ENCODE results near the gene UBXN10. TPM values are rescaled to one million over a fixed set of nuclear protein-coding genes. Genes with fewer than 3 reads are reported as not detected.

UBXN10 gene
- total and polyA plus RNA-seq, 9 donors: 0.22 to 0.52 (median 0.28) TPM

DNA sequence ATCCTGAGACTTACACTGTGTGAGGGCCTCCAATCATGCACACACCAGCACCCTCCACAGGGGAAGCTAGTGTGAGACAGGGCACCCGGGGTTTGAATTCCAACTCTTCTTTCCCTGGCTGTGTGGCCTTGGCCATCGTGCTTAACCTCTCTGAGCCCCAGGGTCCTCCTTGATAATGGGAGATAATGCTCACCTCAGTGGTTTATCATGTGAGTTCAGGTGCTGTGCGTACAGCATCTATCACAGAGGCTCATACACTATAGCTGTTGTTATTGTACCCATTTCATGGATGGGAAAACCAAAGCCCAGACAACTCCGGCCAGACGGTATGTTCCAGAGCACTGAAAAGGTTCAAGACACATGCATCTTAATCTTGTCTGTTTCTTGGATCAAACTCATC, 16.0 kb upstream of the UBXN10 start:
- H3K27me3 ChIP-seq (ENCODE audit: control insufficient read depth, insufficient read depth, low read length): peaks cover 7% of the 10 kb centered on the region
- no peak overlapping the region for H3K4me3 ChIP-seq (ENCODE audit: low read length)
- no peaks in the 10 kb centered on the region for H3K4me1 ChIP-seq (ENCODE audit: control insufficient read depth, insufficient read depth, low read length)
- H3K27ac ChIP-seq (ENCODE audit: low read length): no peak overlapping the region
- H3K9me3 ChIP-seq (replicated peaks; ENCODE audit: control insufficient read depth, low read depth, low read length): no peaks in the 10 kb centered on the region
- no peak for DNase-seq
- H3K36me3 ChIP-seq (ENCODE audit: control insufficient read depth, insufficient read depth, low read length): no peaks in the 10 kb centered on the region
- WGBS (ENCODE audit: insufficient coverage): 100% methylated on average over 2 of the region's 5 CpGs

DNA sequence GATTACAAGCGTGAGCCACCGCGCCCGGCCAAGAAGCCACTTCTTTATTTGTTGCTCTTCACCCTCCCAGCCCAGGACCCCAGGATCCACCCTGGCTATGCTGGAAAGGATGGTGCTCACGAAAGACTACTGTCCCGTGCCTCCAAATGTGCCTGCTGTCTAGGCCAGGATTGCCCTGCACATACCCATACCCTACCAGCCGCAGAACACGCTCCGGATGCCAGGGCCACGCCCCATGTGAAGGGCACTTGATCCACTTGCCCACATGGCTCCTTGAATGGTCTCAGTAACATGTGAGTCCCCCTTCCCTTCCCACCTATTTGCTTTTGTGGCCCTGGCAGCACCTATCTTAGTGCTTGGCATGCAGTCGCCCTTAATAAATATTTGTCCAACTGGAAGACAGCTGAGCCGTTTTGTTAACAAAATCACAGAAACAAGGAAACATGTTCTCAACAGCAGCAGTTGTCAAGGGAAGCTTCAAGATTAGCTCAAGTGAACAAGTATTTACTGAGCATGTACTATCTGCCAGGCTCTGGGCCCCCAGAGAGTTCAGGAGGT, 13.8 kb upstream of the UBXN10 start:
- DNase-seq: no peak
- Histone ChIP-seq H3K4me1 (ENCODE audit: control insufficient read depth, insufficient read depth, low read length) (no peaks in the 10 kb centered on the region), H3K9me3 (replicated peaks; ENCODE audit: control insufficient read depth, low read depth, low read length) (no peaks in the 10 kb centered on the region), H3K36me3 (ENCODE audit: control insufficient read depth, insufficient read depth, low read length) (no peaks in the 10 kb centered on the region), H3K4me3 (ENCODE audit: low read length) (no peak overlapping the region), H3K27me3 (ENCODE audit: control insufficient read depth, insufficient read depth, low read length) (peaks cover 2% of the 10 kb centered on the region), H3K27ac (ENCODE audit: low read length) (no peak overlapping the region)
- 95% methylated on average over 11 of the region's 12 CpGs for WGBS (ENCODE audit: insufficient coverage)

DNA sequence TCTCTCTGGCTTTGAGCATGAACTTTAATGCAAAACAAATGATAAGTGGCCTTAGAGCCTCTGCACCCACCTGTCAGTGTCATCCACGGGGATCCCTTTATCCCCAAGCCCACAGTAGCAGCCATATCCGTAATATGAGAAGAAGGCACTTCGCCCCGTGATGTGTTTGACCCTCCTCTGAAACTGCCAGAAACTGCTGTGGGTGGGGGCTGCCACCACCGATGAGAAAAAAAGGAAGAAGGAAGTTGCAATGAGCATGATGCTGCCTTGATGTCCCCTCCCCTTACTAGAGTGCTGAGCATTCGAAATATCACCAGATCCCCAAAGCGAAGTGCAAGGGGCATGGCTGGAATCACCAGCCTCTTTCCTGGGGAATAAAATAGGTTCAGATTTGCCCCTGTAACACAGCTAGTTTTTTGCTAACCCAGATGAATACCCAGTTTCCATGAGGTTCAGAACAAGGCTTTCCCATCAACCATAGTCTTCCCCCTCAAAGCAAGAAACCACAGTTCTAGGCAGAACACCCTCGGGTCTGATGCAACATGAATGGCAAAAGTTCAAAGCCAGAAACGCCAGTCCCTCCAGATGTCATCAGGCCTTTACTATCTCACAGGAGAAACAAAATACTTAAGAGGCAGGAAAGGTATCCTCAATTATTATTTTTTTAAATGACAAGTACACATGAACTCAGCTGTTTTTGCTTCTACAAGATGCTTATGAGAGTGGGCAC, 10.8 kb upstream of the UBXN10 start:
- Histone ChIP-seq H3K27ac (ENCODE audit: low read length) (no peak overlapping the region), H3K4me1 (ENCODE audit: control insufficient read depth, insufficient read depth, low read length) (no peaks in the 10 kb centered on the region), H3K4me3 (ENCODE audit: low read length) (no peak overlapping the region), H3K27me3 (ENCODE audit: control insufficient read depth, insufficient read depth, low read length) (peaks cover 5% of the 10 kb centered on the region), H3K9me3 (replicated peaks; ENCODE audit: control insufficient read depth, low read depth, low read length) (no peaks in the 10 kb centered on the region), H3K36me3 (ENCODE audit: control insufficient read depth, insufficient read depth, low read length) (no peaks in the 10 kb centered on the region)
- 83% methylated on average over 1 of the region's 9 CpGs for WGBS (ENCODE audit: insufficient coverage)
- DNase-seq: peak; percentile 28

DNA sequence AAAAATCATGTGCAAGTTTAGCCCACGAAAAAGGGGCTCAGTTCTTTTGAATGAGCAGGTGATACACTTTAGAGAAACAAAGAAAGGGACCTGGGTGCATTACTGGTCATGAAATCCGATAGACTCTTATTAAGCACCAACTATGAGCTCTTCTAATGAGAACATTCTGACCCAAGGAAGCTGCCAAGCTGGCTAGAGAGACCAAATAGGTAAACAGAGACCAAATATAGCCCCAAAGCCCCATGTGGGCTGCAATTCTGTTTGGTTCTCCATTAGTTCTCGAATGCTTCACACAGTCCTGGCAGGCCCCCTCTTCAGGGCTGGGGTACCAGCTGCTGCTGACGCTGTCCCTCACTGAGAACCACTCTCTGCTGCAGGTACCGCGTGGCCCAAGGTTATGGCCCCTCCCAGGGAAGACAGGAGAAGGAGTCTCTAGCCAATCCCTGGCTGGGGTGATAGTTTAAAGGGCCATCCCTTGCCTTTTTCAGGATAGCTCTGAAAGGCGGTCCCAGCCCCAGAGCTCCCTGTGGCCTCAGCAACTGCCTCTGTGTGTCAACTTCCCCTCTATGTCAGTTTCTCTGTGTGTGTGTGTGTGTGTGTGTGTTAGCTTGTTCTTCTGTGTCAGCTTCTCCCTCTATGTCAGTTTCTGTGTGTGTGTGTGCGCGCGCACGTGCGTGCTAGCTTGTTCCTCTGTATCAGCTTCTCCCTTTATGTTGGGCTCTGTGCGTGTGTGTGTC, 7.1 kb upstream of the UBXN10 start:
- Histone ChIP-seq H3K36me3 (ENCODE audit: control insufficient read depth, insufficient read depth, low read length) (no peaks in the 10 kb centered on the region), H3K4me3 (ENCODE audit: low read length) (no peak overlapping the region), H3K9me3 (replicated peaks; ENCODE audit: control insufficient read depth, low read depth, low read length) (no peaks in the 10 kb centered on the region), H3K4me1 (ENCODE audit: control insufficient read depth, insufficient read depth, low read length) (no peaks in the 10 kb centered on the region), H3K27ac (ENCODE audit: low read length) (no peak overlapping the region), H3K27me3 (ENCODE audit: control insufficient read depth, insufficient read depth, low read length) (peaks cover 14% of the 10 kb centered on the region)
- peak; percentile 52 for DNase-seq
- 50% methylated on average over 5 of the region's 13 CpGs for WGBS (ENCODE audit: insufficient coverage)

DNA sequence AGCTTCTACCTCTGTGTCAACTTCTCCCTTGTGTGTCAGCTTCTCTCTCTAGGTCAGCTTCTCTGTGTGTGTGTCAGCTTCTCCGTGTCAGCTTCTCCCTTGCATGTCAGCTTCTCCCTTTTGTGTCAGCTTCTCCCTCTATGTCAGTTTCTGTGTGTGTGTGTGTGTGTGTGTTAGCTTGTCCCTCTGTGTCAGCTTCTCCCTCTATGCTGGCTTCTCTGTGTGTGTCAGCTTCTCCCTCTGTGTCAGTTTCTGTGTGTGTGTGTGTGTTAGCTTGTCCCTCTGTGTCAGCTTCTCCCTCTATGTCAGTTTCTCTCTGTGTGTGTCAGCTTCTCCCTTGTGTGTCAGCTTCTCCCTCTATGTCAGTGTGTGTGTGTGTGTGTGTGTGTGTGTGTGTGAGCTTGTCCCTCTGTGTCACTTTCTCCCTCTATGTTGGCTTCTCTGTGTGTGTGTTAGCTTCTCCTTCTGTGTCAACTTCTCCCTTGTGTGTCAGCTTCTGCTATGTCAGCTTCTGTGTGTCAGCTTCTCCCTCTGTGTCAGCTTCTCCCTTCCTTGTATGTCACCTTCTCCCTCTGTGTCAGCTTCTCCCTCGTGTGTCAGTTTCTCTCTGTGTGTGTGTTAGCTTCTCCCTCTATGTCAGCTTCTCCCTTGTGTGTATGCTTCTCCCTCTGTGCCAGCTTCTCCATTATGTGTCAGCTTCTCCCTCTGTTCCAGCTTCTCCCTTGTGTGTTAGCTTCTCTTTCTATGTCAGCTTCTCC, 6.3 kb upstream of the UBXN10 start:
- WGBS (ENCODE audit: insufficient coverage): no CpG with 5 or more reads among the region's 2 CpGs
- Histone ChIP-seq H3K36me3 (ENCODE audit: control insufficient read depth, insufficient read depth, low read length) (no peaks in the 10 kb centered on the region), H3K9me3 (replicated peaks; ENCODE audit: control insufficient read depth, low read depth, low read length) (no peaks in the 10 kb centered on the region), H3K4me3 (ENCODE audit: low read length) (no peak overlapping the region), H3K27ac (ENCODE audit: low read length) (no peak overlapping the region), H3K4me1 (ENCODE audit: control insufficient read depth, insufficient read depth, low read length) (no peaks in the 10 kb centered on the region), H3K27me3 (ENCODE audit: control insufficient read depth, insufficient read depth, low read length) (peaks cover 16% of the 10 kb centered on the region)
- no peak for DNase-seq

DNA sequence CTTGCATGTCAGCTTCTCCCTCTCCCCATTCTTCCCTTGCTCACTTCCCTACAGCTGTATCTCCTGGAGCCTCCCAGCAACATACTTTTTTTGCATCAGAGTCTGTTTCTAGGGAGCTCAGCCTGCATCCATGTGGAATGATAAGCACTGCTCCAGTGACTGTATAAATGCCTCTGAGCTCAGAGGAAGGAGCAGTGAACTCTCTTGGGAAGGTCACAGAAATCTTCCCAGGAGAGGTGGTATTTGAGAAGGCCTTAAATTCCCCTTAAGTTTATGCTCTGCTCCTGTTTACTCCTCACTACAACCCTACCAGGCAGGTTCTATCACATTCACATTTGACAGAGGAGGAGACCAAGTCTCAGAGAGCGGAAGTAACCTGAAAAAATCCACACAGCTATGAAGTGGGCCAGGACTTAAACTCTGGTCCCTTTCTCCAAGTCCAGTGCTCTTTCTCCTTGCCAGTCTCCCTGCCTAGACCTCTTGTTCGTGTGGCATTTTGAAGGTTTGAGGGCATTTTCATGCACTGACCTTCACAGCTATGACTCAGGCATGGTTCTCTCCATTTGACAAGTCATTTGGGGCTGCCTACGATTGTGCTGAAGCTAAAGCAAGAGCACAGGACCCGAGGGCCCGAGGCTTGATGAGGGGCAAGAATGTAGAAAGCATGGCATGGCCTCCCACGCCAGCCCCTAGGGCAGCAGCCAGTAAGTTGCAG, 5.6 kb upstream of the UBXN10 start:
- Histone ChIP-seq H3K9me3 (replicated peaks; ENCODE audit: control insufficient read depth, low read depth, low read length) (no peaks in the 10 kb centered on the region), H3K27me3 (ENCODE audit: control insufficient read depth, insufficient read depth, low read length) (peaks cover 23% of the 10 kb centered on the region), H3K4me1 (ENCODE audit: control insufficient read depth, insufficient read depth, low read length) (no peaks in the 10 kb centered on the region), H3K27ac (ENCODE audit: low read length) (no peak overlapping the region), H3K36me3 (ENCODE audit: control insufficient read depth, insufficient read depth, low read length) (no peaks in the 10 kb centered on the region), H3K4me3 (ENCODE audit: low read length) (no peak overlapping the region)
- no peak for DNase-seq
- WGBS (ENCODE audit: insufficient coverage): 74% methylated on average over 3 of the region's 6 CpGs

DNA sequence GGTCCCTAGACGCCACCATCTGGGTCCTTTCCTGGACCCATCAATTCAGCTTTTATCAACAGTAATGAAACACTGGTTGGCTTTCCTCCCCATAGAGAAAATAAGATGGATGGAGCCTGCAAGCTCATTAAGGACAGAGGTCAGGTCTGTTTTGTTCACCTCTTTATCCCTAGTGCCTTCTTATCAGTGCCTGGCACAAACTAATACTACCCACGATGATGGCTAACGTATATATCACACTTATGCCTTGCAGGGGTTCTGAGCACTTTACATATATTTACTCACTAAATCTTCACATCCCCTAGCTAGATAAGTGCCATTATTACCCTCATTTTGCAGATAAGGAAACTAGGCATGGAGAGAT, 5.1 kb upstream of the UBXN10 start:
- Histone ChIP-seq H3K36me3 (ENCODE audit: control insufficient read depth, insufficient read depth, low read length) (no peaks in the 10 kb centered on the region), H3K27ac (ENCODE audit: low read length) (no peak overlapping the region), H3K4me1 (ENCODE audit: control insufficient read depth, insufficient read depth, low read length) (no peaks in the 10 kb centered on the region), H3K4me3 (ENCODE audit: low read length) (no peak overlapping the region), H3K9me3 (replicated peaks; ENCODE audit: control insufficient read depth, low read depth, low read length) (no peaks in the 10 kb centered on the region), H3K27me3 (ENCODE audit: control insufficient read depth, insufficient read depth, low read length) (peaks cover 28% of the 10 kb centered on the region)
- WGBS (ENCODE audit: insufficient coverage): 60% methylated on average over 1 of the region's 3 CpGs
- DNase-seq: no peak

DNA sequence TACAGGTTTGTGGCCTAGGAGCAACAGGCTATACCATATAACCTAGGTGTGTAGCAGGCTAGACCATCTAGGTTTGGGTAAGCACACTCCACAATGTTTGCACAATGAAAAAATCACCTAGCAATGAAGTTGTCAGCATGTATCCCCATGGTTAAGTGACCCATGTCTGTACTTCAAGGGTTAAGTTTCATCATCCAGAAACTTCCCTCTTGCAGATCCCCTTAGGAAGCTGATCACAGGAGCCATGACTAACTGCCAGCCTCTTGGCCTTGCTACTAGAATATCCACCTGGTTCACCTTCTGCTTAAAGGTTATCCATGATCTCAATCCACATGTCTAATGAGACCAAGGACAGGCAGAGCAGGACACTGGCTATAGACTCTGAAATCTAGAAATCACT, 3.5 kb upstream of the UBXN10 start:
- no peaks in the 10 kb centered on the region for H3K36me3 ChIP-seq (ENCODE audit: control insufficient read depth, insufficient read depth, low read length)
- H3K27ac ChIP-seq (ENCODE audit: low read length): no peak overlapping the region
- no peaks in the 10 kb centered on the region for H3K9me3 ChIP-seq (replicated peaks; ENCODE audit: control insufficient read depth, low read depth, low read length)
- H3K4me1 ChIP-seq (ENCODE audit: control insufficient read depth, insufficient read depth, low read length): peaks cover 9% of the 10 kb centered on the region
- no peak overlapping the region for H3K4me3 ChIP-seq (ENCODE audit: low read length)
- DNase-seq: no peak
- H3K27me3 ChIP-seq (ENCODE audit: control insufficient read depth, insufficient read depth, low read length): peaks cover 40% of the 10 kb centered on the region

DNA sequence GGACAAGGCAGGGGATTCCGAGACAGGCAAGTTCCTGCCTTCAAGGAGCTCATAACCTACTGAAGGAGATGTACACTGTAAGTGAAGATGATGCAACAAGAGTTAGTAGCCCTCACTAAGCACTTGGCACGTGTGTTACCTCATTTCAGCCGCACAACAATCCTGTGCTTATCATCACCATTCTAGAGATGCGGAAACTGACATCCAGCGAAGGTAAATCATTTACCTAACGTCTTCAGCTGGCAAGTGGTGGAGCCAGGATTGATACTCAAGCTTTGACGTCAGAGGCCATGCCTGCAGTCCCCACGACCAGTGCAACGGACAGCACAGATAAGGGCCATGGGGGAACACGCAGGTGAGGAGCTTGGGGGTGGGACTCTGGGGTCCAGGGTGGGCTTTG, 2.9 kb upstream of the UBXN10 start:
- no peak overlapping the region for H3K27ac ChIP-seq (ENCODE audit: low read length)
- no peak overlapping the region for H3K4me3 ChIP-seq (ENCODE audit: low read length)
- no peaks in the 10 kb centered on the region for H3K9me3 ChIP-seq (replicated peaks; ENCODE audit: control insufficient read depth, low read depth, low read length)
- peaks cover 41% of the 10 kb centered on the region for H3K27me3 ChIP-seq (ENCODE audit: control insufficient read depth, insufficient read depth, low read length)
- 76% methylated on average over 10 of the region's 10 CpGs for WGBS (ENCODE audit: insufficient coverage)
- H3K36me3 ChIP-seq (ENCODE audit: control insufficient read depth, insufficient read depth, low read length): no peaks in the 10 kb centered on the region
- no peak for DNase-seq
- H3K4me1 ChIP-seq (ENCODE audit: control insufficient read depth, insufficient read depth, low read length): peaks cover 12% of the 10 kb centered on the region
